ENCODE data around the gene OR4F15. TPM values are rescaled to one million over a fixed set of nuclear protein-coding genes. Genes with fewer than 3 reads are reported as not detected.
"Not testable (repeated sequence)": the region's sequence is repeated elsewhere in the genome, so short reads cannot be mapped to it uniquely, and the experiment has no call there.

The OR4F15 gene
- under 1 TPM in 3 of 8 experiments, not detected in 5; 0.08 to 0.57 (median 0.18) TPM for total RNA-seq

GRCh38 chr15:101811902-101812301 lies at the start of gene OR4F15:
Gene OR4F15 (plus strand): TSS chr15:101812202. CDS start chr15:101818187, 5,985 bp downstream.
- no peaks in the 10 kb centered on the region for H3K4me1 ChIP-seq (replicated peaks in 1 of 2)
- in situ Hi-C loops (cut with MboI; ENCODE audit: low pct_unique_long_range_greater_than_20kb in 2 of 9, low sequenced_read_pairs in 9 of 9, unreplicated experiment in 9 of 9): no loop called here
- ATAC-seq (replicated peaks in 6 of 8): no peak
- H3K4me3 ChIP-seq: no peak within 1 kb of the TSS
- H3K27ac ChIP-seq: no peak within 1 kb of the TSS

- H3K27ac ChIP-seq; in situ Hi-C loops (cut with MboI; ENCODE audit: low pct_unique_long_range_greater_than_20kb in 2 of 9, low sequenced_read_pairs in 9 of 9, unreplicated experiment in 9 of 9); ATAC-seq (replicated peaks in 6 of 8); H3K4me1 ChIP-seq (replicated peaks in 1 of 2); H3K4me3 ChIP-seq: not testable (repeated sequence)
- 88 to 100% methylated on average over 1 to 8 of the region's 23 CpGs; no CpG with 5 or more reads in 8 of the 10 experiments for WGBS, 10 experiments
Measured at GRCh38 chr15:101764669-101765339, 47.2 kb upstream of the OR4F15 start.

- not testable (repeated sequence) for ATAC-seq (replicated peaks in 6 of 8)
Measured at GRCh38 chr15:101765340-101765671, 46.7 kb upstream of the OR4F15 start.

GRCh38 chr15:101765772-101766456 lies 46.1 kb upstream of the OR4F15 start:
- no peak for ATAC-seq (replicated peaks in 6 of 8)
- Histone ChIP-seq H3K4me1 (replicated peaks in 1 of 2) (no peaks in the 10 kb centered on the region), H3K27ac (no peak overlapping the region), H3K4me3 (no peak overlapping the region)
- in situ Hi-C loops (cut with MboI; ENCODE audit: low pct_unique_long_range_greater_than_20kb in 2 of 9, low sequenced_read_pairs in 9 of 9, unreplicated experiment in 9 of 9): no loop called here
- WGBS, 10 experiments: 80 to 83% (median 80%) methylated on average over 1 to 5 of the region's 15 CpGs; no CpG with 5 or more reads in 7 of the 10 experiments

More at GRCh38 chr15:101765340-101765671, 46.7 kb upstream of the OR4F15 start:
- H3K27ac ChIP-seq; H3K4me3 ChIP-seq; H3K4me1 ChIP-seq (replicated peaks in 1 of 2); in situ Hi-C loops (cut with MboI; ENCODE audit: low pct_unique_long_range_greater_than_20kb in 2 of 9, low sequenced_read_pairs in 9 of 9, unreplicated experiment in 9 of 9): not testable (repeated sequence)
- 60 to 89% (median 80%) methylated on average over 1 to 3 of the region's 7 CpGs; no CpG with 5 or more reads in 7 of the 10 experiments for WGBS, 10 experiments

- ATAC-seq (replicated peaks in 6 of 8); H3K4me3 ChIP-seq; H3K4me1 ChIP-seq (replicated peaks in 1 of 2); in situ Hi-C loops (cut with MboI; ENCODE audit: low pct_unique_long_range_greater_than_20kb in 2 of 9, low sequenced_read_pairs in 9 of 9, unreplicated experiment in 9 of 9); H3K27ac ChIP-seq: not testable (repeated sequence)
- WGBS, 10 experiments: no CpG with 5 or more reads among the region's 11 CpGs
Measured at GRCh38 chr15:101767083-101767640, 44.8 kb upstream of the OR4F15 start.

- ATAC-seq (replicated peaks in 6 of 8): no peak
- in situ Hi-C loops (cut with MboI; ENCODE audit: low pct_unique_long_range_greater_than_20kb in 2 of 9, low sequenced_read_pairs in 9 of 9, unreplicated experiment in 9 of 9): no loop called here
- 0 to 92% (median 80%) methylated on average over 1 to 2 of the region's 8 CpGs; no CpG with 5 or more reads in 7 of the 10 experiments for WGBS, 10 experiments
- H3K27ac ChIP-seq: no peak overlapping the region
- H3K4me3 ChIP-seq: no peak overlapping the region
- H3K4me1 ChIP-seq (replicated peaks in 1 of 2): no peaks in the 10 kb centered on the region
Measured at GRCh38 chr15:101772921-101773320, 39.1 kb upstream of the OR4F15 start.

- no peak overlapping the region for H3K27ac ChIP-seq
- H3K4me3 ChIP-seq: no peak overlapping the region
- H3K4me1 ChIP-seq (replicated peaks in 1 of 2): no peaks in the 10 kb centered on the region
- 8 to 67% (median 57%) methylated on average over 2 to 5 of the region's 7 CpGs; no CpG with 5 or more reads in 6 of the 10 experiments for WGBS, 10 experiments
- ATAC-seq (replicated peaks in 6 of 8): no peak
- in situ Hi-C loops (cut with MboI; ENCODE audit: low pct_unique_long_range_greater_than_20kb in 2 of 9, low sequenced_read_pairs in 9 of 9, unreplicated experiment in 9 of 9): no loop called here
Measured at GRCh38 chr15:101773496-101774100, 38.4 kb upstream of the OR4F15 start.

GRCh38 chr15:101775136-101775535 lies 36.9 kb upstream of the OR4F15 start:
- no peaks in the 10 kb centered on the region for H3K4me1 ChIP-seq (replicated peaks in 1 of 2)
- no peak overlapping the region for H3K27ac ChIP-seq
- ATAC-seq (replicated peaks in 6 of 8): no peak
- WGBS, 10 experiments: 17 to 100% (median 100%) methylated on average over 1 to 8 of the region's 10 CpGs; no CpG with 5 or more reads in 3 of the 10 experiments
- no peak overlapping the region for H3K4me3 ChIP-seq
- in situ Hi-C loops (cut with MboI; ENCODE audit: low pct_unique_long_range_greater_than_20kb in 2 of 9, low sequenced_read_pairs in 9 of 9, unreplicated experiment in 9 of 9): no loop called here

- H3K27ac ChIP-seq; H3K4me3 ChIP-seq; in situ Hi-C loops (cut with MboI; ENCODE audit: low pct_unique_long_range_greater_than_20kb in 2 of 9, low sequenced_read_pairs in 9 of 9, unreplicated experiment in 9 of 9); ATAC-seq (replicated peaks in 6 of 8); H3K4me1 ChIP-seq (replicated peaks in 1 of 2): not testable (repeated sequence)
- WGBS, 10 experiments: 20 to 100% (median 76%) methylated on average over 1 to 7 of the region's 10 CpGs; no CpG with 5 or more reads in 1 of the 10 experiments
Measured at GRCh38 chr15:101778576-101778975, 33.4 kb upstream of the OR4F15 start.

- H3K27ac ChIP-seq; in situ Hi-C loops (cut with MboI; ENCODE audit: low pct_unique_long_range_greater_than_20kb in 2 of 9, low sequenced_read_pairs in 9 of 9, unreplicated experiment in 9 of 9); H3K4me1 ChIP-seq (replicated peaks in 1 of 2); ATAC-seq (replicated peaks in 6 of 8); H3K4me3 ChIP-seq: not testable (repeated sequence)
- no CpG with 5 or more reads among the region's 1 CpG for WGBS, 10 experiments
Measured at GRCh38 chr15:101780225-101780624, 31.8 kb upstream of the OR4F15 start.

- no peak for ATAC-seq (replicated peaks in 6 of 8)
- in situ Hi-C loops (cut with MboI; ENCODE audit: low pct_unique_long_range_greater_than_20kb in 2 of 9, low sequenced_read_pairs in 9 of 9, unreplicated experiment in 9 of 9): no loop called here
- no peak overlapping the region for H3K27ac ChIP-seq
- 33% methylated on average over 2 of the region's 9 CpGs; no CpG with 5 or more reads in 9 of the 10 experiments for WGBS, 10 experiments
- no peaks in the 10 kb centered on the region for H3K4me1 ChIP-seq (replicated peaks in 1 of 2)
- H3K4me3 ChIP-seq: no peak overlapping the region
Measured at GRCh38 chr15:101781928-101782327, 30.1 kb upstream of the OR4F15 start.

GRCh38 chr15:101784644-101785043 lies 27.4 kb upstream of the OR4F15 start:
- Histone ChIP-seq H3K27ac (no peak overlapping the region), H3K4me1 (replicated peaks in 1 of 2) (no peaks in the 10 kb centered on the region), H3K4me3 (no peak overlapping the region)
- WGBS, 10 experiments: 0 to 57% (median 3%) methylated on average over 1 to 2 of the region's 2 CpGs; no CpG with 5 or more reads in 1 of the 10 experiments
- ATAC-seq (replicated peaks in 6 of 8): no peak
- in situ Hi-C loops (cut with MboI; ENCODE audit: low pct_unique_long_range_greater_than_20kb in 2 of 9, low sequenced_read_pairs in 9 of 9, unreplicated experiment in 9 of 9): no loop called here

- H3K4me3 ChIP-seq; H3K27ac ChIP-seq; H3K4me1 ChIP-seq (replicated peaks in 1 of 2); in situ Hi-C loops (cut with MboI; ENCODE audit: low pct_unique_long_range_greater_than_20kb in 2 of 9, low sequenced_read_pairs in 9 of 9, unreplicated experiment in 9 of 9); ATAC-seq (replicated peaks in 6 of 8): not testable (repeated sequence)
- WGBS, 10 experiments: 19 to 100% (median 70%) methylated on average over 1 to 2 of the region's 2 CpGs; no CpG with 5 or more reads in 1 of the 10 experiments
Measured at GRCh38 chr15:101786422-101786821, 25.6 kb upstream of the OR4F15 start.

All from motor neuron (in vitro differentiated cells).